Hindlimb muscle (tissue), 1 donor: Measurements from ENCODE around the gene DYNC1I1. TPM values are rescaled to one million over a fixed set of nuclear protein-coding genes. Genes with fewer than 3 reads are reported as not detected.

Source experiments
- DNase-seq: peaks from one replicate; pipeline ENCODE4 v3.0.0-alpha.2; 2013
- polyA plus RNA-seq: library from polyadenylated mRNA; unstranded; fragments of 120-200 nt; gene quantifications from one replicate; pipeline ENCODE4 v1.2.1, GENCODE V29; 2013; ENCODE audit not compliant: insufficient read length

The DYNC1I1 gene
- polyA plus RNA-seq, 1 donor = 0.58 TPM

DNA sequence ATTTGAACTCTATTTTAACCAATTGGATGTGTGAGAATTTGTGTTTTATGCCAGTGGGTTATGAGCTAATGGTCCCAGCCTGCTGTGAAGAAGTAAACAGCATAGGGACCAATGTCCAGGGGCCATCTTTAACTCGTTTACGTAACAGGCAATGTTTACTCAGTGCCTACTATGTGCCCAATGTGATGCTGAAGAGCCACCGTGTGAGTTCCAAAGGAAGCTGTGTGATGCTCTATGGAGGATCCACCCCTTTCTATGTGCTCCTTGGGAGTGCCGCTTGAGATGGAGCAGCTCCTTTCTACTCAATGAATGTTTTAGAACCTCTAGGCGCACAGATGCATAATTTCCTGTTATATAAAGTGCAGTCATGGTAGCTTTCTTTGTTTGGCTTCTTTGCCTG lies 21.3 kb downstream of the DYNC1I1 start:
- DNase-seq = no peak

DNA sequence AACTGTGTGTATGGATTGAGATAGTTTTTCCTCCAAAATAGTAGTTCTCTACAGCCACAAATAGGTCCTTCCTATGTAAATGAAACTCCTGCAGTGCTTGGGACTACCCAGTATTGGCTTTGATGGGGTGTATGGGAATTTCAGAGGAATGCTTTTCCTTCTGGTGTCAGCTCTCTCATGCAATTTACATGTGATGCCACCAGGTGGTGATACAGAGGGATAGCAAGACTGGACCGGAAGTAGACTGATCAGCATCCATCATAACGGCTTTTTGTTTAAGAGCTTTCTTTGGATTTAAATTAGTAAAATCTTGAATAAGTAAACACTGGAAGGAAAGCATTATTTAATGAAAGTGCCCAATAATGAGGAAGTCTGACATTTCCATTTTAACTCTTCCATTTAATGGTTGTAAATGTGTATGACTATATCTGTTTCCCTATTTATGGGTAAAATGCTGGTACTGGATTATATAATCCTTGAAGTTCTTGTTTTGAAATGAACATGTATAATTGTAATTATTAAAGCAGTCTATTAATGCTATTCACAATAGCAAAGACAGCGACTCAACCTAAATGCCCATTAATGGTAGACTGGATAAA lies 22.7 kb downstream of the DYNC1I1 start:
- DNase-seq = no peak

DNA sequence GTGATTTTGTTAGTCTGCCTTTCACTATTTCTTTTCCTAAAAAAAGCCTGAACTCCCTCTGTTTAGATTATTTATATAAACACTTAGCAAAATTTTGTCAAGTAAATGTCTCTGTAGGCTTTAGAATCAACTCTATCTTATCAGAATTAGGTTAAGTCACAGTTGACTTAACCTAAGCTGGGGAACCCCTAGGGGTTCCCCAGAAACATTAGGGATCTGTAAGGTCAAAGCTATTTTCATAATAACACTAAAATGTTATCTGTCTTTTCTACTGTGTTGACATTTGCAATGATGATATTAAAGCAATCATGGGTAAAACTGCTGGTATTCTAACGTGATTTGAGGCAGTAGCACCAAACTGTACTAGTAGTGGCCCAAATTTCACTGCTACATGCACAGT lies 24.3 kb downstream of the DYNC1I1 start:
- no peak for DNase-seq

DNA sequence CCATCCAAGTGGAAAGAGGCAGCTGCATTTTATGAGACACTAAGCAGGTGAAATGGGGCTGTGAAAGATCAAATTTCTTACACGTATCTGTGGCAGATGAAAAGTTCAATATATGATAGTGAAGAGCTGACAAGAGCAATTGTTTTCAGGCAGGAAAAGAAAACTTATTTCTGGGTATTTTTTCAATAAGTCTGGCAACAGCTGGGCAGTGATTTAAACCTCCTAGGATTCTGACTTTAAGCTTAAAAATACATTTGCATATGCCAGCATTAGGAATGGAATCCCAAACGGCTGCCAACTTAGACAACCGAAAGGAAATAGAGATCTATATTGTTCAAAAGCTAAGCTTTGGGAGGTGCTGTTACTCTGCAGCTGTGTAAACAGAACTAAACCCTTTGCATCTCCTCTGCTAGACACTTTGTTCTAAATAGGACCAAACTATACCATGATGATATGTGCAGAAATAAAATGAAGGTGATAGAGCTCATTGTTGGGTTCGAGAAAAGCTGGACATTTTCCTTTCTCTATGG lies 26.1 kb downstream of the DYNC1I1 start:
- no peak for DNase-seq

DNA sequence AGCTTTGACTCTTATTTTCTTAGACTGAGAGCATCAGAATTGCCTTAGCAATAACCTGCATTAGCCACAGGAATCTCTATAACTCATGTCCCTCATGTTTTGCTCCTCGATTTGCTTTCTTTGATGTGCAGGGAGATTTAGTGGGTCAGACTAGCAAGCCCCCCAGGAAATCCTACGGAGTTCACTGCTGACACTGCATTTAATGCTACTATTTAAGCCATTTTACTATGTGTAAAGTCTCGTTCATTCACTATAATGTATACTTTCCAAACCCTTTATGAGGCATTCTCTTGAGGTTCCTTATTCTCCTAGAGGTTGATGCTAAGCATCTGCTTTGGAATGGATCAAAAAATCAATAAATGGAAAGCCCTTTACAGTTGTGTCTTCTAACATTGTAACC lies 28.4 kb downstream of the DYNC1I1 start:
- no peak for DNase-seq

DNA sequence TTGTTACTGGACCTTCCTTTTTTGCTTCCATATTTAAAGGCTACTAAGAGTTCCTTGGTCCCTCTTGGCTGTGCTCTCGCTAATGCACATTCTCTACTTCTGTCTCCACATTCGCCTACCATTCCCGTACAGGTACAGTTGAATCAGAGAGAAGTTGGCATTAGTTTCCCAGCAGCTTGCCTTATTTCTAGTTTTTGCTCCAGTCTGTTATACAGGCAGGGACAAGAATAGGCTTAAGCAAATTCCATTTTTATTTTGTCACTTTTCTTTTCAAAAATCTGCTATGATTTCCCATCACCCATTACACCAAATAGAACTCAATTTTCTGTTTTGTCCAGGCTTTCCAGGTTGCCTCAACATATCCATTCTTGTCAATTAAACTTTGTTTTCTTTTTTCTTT lies 29.9 kb downstream of the DYNC1I1 start:
- no peak for DNase-seq

DNA sequence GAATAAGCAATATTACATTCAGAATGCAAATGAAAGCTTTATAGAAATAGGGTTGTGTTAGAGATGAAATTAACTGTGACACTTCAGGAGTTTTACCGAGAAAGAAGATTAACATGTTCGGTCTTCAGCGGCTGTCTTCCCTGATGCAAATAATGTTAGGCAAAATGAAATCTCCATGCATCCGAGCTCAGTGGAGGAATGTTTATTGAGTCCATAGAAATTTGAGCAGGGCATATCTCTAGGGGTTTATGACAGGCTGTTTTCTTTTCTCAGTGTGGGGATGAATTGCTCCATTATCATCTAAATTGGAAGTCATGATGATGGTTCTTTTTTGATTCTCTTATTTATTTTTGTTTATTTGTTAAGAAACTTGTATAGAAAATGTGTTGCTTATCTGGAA lies 31.7 kb downstream of the DYNC1I1 start:
- no peak for DNase-seq

DNA sequence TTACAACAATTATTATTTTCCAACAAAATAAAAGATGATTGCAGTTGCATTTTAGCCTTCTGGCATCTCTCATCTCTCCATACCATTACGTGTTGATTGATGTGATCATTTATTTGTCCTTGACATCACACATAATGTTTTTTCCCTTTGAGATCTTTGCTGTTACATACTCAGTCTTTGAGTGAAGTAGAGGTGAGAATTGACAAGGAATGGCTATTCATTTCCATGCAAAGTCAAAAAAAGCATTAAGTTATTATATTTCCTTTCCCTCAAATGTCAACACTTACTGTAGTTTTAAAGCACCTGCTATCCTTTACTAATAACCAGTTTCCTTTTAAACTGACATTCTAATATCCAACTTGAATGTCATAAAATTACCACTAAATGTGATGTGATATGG lies 33.6 kb downstream of the DYNC1I1 start:
- no peak for DNase-seq

DNA sequence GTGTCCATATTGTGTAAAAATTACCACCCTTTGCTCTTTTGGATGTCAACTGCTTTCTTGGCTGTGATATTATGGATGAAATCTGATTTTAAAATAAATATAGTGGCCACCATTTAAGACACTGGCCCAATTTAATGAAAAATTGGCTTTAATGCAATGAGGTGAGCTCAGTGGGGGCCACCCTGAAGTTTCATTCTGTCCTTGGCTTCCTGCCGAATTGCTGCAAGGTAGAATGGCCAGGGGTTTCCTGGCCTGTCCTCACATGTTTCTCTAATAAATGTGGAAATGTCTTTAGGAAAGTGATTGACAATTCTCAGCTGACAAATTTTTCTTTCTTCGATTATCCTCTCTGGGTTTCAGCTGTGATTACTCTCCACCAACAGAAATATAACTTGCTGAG lies 36.0 kb downstream of the DYNC1I1 start:
- DNase-seq = no peak

DNA sequence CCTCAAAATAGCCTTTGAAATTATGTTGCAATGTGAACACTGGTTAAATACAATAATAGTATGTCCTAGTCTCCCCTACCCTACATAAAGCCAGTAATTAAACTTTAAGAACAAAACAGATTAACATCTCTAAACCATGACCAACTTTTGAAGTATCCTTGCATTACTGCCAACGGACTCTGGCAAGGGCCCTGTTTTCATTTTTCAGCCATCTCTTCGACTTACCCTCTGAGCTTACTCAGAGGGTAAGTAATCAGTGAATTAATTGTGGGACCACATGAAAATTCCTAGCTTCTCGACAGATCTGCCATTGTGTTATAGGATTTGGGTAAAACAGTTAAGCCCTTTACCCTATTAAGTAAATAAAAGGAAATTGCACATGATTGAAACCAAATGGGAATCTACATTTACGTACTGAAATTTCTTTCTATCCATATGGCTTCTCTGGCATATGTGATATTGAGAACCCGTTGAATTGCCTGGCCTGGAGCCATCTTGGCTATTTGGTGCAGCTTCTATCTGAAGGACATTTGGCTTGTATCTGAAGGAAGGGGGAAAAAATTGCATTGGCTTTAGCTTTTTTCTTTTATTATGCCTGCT lies 39.6 kb downstream of the DYNC1I1 start:
- peak; percentile 11 for DNase-seq

DNA sequence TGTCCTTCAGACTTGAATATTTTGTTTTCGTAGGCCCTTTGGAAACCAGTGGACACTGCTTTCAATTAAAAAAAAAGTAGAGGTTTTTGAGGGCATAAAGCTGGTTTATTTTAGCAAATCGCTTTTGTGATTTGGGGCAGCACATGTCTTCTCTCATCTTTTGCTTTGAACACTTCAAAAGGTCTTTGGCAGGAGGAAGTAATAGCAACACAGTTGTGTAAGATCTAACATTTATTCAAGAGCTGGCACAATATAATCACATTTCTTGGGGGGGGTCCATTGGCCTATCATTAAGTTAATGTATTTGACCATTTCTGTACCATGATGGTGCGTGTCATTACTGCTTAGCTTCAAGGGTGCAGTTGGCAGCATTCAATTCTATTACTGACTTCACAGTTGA lies 42.4 kb downstream of the DYNC1I1 start:
- DNase-seq = no peak

DNA sequence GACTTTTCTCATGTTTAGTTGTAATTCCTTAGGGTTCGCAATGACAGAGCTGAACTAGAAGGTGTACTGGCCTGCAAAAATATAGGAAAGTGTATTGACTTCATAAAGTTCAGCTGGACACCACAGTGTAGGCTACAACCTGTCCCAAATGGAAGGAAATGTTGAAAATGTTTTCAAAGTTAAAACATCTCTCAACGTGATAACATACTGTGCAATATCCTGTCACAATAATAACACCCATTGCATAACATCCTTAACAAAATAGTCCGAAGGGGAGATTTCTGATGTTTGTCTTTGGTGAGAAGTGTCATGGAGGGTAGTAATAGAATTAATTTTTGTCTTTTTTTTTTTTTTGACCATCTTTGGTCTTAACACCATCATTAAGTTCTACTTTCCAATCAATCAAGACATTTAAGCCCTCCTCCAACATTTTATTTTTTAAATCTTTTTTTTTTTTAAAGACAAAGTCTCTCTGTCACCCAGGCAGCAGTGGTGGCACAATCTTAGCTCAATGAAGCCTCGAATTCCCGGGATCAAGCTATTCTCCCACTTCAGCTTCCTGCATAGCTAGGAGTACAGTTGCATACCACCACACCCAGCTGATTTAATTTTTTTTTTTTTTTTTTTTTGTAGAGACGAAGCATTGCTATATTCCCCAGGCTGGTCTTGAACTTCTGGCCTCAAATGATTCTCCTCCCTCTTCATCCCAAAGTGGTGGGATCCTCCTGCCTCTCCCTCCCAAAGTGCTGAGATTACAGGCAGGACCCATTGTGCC lies 45.7 kb downstream of the DYNC1I1 start:
- DNase-seq = no peak

DNA sequence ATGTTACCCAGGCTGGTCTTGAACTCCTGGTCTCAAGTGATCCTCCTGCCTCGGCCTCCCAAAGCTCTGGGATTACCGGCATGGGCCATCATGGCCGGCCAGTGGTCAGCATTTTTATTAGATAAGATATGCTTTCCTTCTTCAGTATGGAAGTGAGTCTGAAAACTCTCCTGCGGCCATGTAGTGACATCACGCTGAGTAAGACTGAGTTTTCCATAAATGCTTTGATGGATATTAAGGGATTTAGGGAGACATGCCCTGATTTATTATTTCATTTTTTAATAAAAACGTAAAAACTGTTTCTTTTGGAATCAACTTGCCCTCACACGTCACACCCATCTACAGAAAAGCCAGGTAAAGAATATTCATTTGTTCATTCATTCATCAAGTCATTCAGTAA lies 48.4 kb downstream of the DYNC1I1 start:
- DNase-seq = no peak

DNA sequence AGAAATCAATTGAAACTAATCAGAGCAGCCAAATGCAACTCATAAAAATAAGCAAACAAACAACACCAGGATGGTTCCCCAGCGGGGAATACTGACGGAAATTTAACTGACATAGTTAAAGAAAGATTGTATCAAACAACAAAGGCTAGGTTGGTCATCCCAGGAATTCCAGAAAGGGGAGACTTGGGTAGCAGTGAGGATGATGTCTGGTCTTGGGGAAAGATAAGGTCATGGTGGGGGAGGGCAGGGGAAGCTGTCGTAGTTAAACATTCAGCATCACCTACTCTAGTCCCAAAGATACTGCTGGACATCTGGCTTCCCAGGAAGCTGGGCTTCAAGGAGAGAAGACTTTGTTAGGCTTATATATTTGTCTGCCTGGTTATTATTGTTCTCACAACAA lies 50.4 kb downstream of the DYNC1I1 start:
- no peak for DNase-seq

DNA sequence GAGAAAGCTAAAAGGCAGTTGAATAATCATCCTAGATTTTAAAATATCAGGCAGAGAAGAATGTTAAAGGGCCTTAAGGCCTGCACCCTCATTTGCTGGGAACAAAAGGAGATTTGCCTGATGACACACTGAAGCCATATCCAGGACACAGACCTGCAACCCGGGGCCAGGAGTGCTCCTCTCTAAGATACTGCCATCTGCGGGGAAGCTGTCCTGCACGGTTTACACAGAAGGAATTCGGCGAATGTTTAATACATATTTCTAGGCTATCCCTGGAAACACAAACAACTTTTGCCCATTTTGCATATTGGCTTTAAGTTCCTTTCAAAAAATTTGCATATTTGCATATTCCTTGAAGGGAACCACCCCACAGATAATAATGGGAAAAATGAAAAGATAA lies 52.3 kb downstream of the DYNC1I1 start:
- DNase-seq = no peak

DNA sequence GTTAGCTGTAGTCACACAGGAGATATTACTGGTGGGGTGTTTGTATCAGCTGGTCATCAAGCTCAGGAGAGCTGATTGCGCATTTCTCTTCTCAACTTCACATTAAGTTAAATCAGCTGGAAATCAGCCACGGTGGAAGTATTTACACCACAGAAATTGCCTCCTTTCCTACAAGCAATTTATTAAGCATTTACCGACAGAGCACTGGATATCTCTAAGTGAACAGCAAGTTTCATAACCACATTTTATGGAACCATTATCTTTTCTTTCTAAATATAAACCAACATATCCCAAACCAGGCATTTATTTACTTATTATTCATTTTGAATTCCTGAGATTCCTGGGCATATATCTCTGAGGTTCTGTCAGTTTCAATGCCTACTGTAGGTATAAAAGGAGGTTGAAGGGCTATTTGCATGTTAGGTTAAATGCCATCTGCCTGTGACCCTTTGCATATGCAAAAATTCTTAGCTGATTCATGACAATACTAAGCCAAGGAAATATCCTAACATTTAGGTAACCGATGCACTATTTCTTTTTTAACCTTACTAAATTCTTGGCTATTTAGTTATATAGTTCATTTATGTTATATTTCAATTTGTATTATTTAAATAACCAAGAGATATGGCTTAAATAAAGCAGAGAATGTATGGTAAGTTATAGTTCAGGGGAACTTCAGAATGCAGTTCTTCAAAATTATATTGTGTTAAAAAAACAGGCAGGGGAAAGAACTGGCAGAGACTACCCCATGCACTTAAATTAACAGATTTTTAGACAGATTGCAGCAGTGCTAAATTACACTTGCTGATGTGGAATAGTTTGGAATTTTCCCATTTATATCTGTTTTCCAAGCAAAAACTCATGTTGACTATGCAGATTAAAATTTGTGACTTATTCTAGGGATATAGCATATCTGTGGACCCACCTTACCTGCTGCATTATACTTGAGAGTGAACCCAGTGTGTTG lies 56.8 kb downstream of the DYNC1I1 start:
- DNase-seq = no peak

DNA sequence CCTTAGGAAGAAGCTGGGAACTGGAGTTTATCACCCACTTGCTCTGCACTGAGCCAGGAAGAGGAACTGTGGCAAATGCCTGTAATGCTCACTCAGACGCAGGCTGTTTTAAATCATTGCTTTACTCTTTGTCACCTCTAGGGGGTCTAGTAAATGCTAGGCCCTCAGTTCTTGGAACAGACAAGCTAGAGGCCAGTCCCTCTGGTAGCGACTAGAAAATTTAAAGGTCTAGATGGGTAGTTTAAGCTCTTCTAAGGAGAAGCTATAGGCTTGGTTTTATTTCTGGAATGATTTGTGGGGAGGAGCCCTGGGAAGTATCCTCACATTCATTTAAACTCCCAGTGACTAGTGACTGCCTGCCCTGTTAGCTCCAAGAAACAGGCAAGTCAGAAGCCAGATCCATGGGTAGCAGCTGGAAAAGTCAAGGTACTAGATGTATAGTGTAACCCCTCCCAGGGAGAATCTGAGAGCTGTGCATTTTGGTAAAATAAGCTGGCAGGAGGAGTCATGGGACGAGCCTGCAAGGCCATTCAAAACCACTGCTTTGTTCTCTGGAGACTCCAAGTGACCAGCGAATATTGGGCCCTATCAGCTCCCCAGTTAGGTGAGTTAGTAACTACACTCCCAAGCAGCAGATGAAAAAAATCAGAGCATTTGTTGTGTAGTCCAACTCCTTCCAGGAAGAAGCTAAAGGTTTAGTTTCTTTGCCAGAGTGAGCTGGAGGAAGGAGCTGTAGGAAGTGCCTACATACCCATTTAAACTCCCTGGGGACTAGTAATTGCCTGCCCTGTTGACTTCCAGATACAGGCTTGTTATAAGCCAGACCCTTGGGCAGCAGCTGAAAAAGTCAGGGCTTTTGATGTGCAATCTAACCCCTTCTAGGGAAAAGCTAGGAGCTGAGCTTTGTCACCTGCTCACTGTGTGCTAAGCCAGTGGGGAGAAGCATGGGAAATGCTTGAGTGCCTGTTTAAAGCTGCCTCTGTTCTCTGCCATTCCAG lies 68.9 kb downstream of the DYNC1I1 start:
- DNase-seq = no peak

DNA sequence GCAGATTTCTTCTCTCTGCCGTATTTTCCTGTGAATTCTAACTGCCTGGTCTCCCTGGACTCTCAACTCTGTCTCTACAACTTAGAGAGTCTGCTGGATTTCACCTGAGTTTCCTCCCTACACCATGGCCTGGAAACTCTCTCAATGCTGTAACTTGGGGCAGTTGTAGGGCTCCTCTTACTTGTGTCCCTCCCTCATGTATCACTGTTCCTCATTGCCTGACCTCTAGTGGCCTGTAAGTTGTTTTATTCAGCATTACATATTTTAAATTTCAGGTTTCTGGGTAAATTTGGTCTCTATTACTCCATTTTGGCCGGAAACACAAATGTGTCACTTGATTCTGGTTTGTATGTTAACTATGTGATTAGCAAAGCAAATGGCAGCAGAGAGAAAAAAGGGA lies 70.9 kb downstream of the DYNC1I1 start:
- no peak for DNase-seq

DNA sequence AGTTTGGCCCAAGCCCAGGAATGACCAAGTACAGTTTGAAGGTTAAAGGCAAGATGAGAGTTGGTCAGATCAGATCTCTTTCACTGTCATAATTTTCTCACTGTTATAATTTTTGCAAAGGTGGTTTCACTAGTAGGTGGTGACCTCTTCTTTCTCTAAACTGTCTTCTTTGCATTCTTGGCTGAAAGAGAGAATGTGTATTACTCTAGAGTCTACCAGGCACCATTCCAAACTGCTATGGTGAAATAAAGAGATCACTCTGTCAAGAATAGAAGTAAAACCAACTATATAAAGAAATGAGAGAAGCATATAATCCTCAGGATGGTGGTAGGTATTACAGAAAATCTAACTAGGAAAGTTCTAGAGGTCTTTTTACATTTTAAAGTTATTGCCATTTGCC lies 72.7 kb downstream of the DYNC1I1 start:
- DNase-seq = no peak

DNA sequence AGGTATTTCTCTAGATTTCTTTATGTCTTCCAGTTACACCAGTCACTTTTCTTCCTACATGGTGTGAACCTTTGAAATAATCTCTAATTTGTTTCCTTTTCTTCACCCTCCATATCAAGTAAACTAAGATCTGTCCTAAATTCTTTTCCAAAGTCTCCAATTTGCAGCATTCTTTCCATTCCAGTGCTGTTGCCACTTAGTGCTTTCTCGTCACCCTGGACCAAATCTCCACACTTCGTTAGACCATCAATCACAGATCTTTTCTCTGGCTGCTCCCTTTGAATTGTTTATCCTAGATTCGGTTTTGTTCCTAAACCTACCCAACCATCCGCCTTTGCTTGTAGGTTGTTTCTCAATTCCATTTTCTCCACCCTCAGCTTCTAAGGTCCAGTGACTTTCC lies 74.7 kb downstream of the DYNC1I1 start:
- no peak for DNase-seq

DNA sequence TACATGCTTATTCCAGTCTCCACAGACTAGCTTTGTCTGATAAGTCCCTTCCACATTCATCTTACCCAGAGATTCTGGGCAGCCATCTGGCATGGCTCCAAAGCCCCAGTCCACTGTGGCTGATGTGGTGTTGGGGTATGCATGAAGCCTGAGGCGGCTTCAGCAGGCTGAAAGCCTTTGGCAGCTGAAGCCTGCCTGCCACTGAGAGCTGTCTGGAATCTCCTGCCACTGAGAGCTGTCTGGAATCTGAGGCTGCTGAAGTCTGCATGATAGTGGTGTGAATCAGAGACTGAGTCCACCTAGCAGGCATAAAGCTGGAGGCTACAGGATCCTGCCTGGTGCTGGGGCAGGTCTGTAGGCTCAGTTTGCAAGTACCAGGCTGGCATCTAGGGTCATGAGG lies 87.1 kb downstream of the DYNC1I1 start:
- DNase-seq = no peak
